ENCODE data around the gene NLK. TPM values are rescaled to one million over a fixed set of nuclear protein-coding genes. Genes with fewer than 3 reads are reported as not detected.

The NLK gene
- total RNA-seq, 1 donor from 2014 or later, result 25.4 TPM

DNA sequence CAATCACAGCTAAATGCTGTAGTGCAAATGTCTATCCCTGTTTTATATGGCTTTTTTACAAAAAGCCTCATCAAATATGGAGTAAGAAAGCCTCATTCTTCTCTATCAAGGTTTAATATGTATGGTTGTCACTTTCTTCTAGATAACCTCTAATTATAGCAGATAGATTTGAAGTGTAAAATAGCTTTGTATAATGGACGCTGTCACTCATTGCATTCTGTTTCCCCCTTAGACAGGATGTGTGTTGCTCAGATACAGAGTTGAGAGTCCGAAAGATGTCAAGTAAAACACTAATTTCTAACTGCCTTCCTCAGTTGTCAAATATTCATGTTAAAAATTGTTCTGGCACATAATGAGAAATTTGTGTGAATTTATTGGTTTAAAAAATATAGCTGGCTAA lies 88.0 kb downstream of the NLK start:
- TF ChIP-seq, protein P1, sequence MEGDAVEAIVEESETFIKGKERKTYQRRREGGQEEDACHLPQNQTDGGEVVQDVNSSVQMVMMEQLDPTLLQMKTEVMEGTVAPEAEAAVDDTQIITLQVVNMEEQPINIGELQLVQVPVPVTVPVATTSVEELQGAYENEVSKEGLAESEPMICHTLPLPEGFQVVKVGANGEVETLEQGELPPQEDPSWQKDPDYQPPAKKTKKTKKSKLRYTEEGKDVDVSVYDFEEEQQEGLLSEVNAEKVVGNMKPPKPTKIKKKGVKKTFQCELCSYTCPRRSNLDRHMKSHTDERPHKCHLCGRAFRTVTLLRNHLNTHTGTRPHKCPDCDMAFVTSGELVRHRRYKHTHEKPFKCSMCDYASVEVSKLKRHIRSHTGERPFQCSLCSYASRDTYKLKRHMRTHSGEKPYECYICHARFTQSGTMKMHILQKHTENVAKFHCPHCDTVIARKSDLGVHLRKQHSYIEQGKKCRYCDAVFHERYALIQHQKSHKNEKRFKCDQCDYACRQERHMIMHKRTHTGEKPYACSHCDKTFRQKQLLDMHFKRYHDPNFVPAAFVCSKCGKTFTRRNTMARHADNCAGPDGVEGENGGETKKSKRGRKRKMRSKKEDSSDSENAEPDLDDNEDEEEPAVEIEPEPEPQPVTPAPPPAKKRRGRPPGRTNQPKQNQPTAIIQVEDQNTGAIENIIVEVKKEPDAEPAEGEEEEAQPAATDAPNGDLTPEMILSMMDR (conservative IDR thresholded peaks at IDR 0.05), result no peak
- no peaks in the 10 kb centered on the region for H3K9me3 Mint-ChIP-seq
- H3K36me3 Mint-ChIP-seq, result peaks cover 17% of the 10 kb centered on the region

DNA sequence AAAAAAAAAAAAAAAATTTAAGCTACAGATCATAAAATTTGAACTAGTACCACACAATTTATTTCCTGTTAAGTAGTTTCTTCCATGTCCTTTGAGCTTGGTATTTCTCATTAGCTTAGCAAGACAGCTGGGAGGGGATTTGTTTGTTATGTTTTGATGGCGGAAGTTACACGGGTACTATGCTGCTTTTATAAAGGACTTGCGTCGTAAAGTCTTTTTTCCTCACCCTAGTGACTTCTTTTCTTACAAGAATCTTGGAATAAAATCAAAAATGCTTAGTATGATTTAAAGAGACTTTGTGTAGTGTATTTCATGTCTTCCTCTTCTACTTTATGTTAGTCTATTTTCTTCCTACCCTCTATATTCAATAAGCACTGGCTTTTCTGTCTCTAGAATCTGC lies 89.1 kb downstream of the NLK start:
- peaks cover 3% of the 10 kb centered on the region for H3K4me1 Mint-ChIP-seq (ENCODE audit: unreplicated experiment)
- peaks cover 14% of the 10 kb centered on the region for H3K36me3 Mint-ChIP-seq
- no peaks in the 10 kb centered on the region for H3K9me3 Mint-ChIP-seq
- H3K27me3 Mint-ChIP-seq, result no peaks in the 10 kb centered on the region
- DNase-seq (ENCODE audit: extremely low spot score, unreplicated experiment), result no peak
- TF ChIP-seq, protein P1 (conservative IDR thresholded peaks at IDR 0.05), result no peak
- H3K27ac Mint-ChIP-seq, result no peak overlapping the region
- H3K4me3 Mint-ChIP-seq, result no peak overlapping the region

More for the DNA sequence above, 88.0 kb downstream of the NLK start:
- Mint-ChIP-seq H3K4me1 (ENCODE audit: unreplicated experiment) (peaks cover 6% of the 10 kb centered on the region), H3K4me3 (no peak overlapping the region), H3K27ac (no peak overlapping the region), H3K27me3 (no peaks in the 10 kb centered on the region)
- DNase-seq (ENCODE audit: extremely low spot score, unreplicated experiment), result no peak

DNA sequence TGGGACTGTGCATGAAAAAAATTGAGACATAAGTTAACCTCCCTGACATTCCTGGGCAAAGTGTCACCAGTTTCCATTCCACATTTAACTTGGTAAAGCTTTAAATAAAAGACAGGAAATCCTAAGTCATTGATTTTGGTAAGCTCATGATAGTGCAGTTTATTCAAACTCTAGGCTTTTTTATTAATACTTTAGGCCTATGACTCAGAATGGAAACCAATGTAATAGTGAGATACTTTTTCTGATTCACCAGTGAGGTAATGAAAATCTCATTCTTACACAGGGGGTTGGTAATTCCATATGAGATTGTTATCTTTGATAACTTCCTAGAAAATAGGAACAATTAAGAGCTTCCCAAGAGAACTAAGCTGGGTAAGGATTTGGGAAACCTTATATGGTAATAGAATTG lies 91.1 kb downstream of the NLK start:
- Mint-ChIP-seq H3K27ac (no peak overlapping the region), H3K4me3 (no peak overlapping the region), H3K9me3 (no peaks in the 10 kb centered on the region), H3K4me1 (ENCODE audit: unreplicated experiment) (no peaks in the 10 kb centered on the region), H3K27me3 (no peaks in the 10 kb centered on the region), H3K36me3 (peaks cover 14% of the 10 kb centered on the region)
- TF ChIP-seq, protein P1 (conservative IDR thresholded peaks at IDR 0.05), result no peak
- no peak for DNase-seq (ENCODE audit: extremely low spot score, unreplicated experiment)

DNA sequence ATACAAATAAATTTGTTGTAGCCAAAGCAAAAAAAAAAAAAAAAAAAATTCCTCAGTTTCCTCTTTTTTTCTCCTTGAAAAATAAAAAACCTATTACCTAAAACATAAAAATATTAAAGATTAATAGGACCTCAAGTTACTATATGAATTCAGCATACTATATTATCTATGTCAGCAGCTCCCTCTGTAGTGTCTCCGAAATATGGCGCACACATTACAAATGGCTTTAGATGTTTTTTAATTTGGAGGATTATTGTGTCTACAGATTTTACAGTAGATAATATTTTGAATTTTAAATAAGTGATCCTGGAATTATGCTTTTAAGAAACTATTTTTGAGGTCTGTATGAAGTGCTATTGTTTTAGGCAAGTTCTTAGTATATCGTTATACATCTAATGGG lies 94.4 kb downstream of the NLK start:
- Mint-ChIP-seq H3K4me1 (ENCODE audit: unreplicated experiment) (peaks cover 3% of the 10 kb centered on the region), H3K9me3 (no peaks in the 10 kb centered on the region), H3K4me3 (no peak overlapping the region), H3K27ac (no peak overlapping the region), H3K36me3 (peaks cover 13% of the 10 kb centered on the region), H3K27me3 (no peaks in the 10 kb centered on the region)
- DNase-seq (ENCODE audit: extremely low spot score, unreplicated experiment), result no peak
- TF ChIP-seq, protein P1 (conservative IDR thresholded peaks at IDR 0.05), result no peak

DNA sequence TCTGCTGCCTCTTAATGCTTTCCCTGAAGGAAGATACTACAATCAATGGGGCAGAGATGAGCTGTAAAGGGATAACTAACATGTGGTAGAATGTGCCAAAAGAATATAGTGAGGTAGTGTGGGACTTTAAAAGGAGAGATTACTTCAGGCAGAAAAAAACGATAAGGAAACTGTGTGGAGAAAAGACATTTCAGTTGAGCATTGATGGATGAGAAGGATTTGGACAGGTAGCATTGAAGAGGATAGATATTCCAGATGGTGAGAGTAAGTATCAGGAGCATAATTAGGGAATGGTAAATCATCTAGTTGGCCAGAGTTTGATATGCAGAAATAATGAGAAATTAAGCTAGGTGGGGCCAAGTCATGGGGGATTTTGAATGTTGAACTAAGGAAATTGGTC lies 97.3 kb downstream of the NLK start:
- Mint-ChIP-seq H3K36me3 (peaks cover under 1% of the 10 kb centered on the region), H3K27me3 (no peaks in the 10 kb centered on the region), H3K27ac (no peak overlapping the region), H3K4me1 (ENCODE audit: unreplicated experiment) (peaks cover 11% of the 10 kb centered on the region), H3K9me3 (no peaks in the 10 kb centered on the region), H3K4me3 (no peak overlapping the region)
- no peak for DNase-seq (ENCODE audit: extremely low spot score, unreplicated experiment)
- TF ChIP-seq, protein P1 (conservative IDR thresholded peaks at IDR 0.05), result no peak

DNA sequence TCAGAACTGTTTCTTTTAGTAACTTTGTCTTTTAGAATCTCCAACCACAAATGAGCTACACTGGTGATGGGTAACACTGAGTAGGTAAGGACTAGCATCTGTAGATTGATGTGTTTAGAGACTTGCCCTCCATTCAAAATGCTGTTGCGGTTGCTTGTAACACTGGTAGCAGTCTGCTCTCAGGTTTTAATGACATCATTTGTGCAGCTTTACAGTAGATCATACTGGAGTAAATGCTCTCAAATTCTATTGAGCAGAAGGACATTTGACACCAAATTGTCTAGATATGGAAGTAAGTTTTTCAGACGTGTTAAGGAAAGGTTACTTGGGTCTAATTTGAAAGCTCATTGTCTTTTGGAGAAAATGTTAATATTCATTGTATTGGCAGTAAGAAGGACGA lies 98.8 kb downstream of the NLK start:
- TF ChIP-seq, protein P1 (conservative IDR thresholded peaks at IDR 0.05), result no peak
- DNase-seq (ENCODE audit: extremely low spot score, unreplicated experiment), result no peak
- H3K9me3 Mint-ChIP-seq, result no peaks in the 10 kb centered on the region
- H3K27me3 Mint-ChIP-seq, result no peaks in the 10 kb centered on the region
- H3K4me3 Mint-ChIP-seq, result no peak overlapping the region
- peaks cover 11% of the 10 kb centered on the region for H3K4me1 Mint-ChIP-seq (ENCODE audit: unreplicated experiment)
- no peaks in the 10 kb centered on the region for H3K36me3 Mint-ChIP-seq
- H3K27ac Mint-ChIP-seq, result no peak overlapping the region
